ENCODE results near the gene OBSL1.

DNA sequence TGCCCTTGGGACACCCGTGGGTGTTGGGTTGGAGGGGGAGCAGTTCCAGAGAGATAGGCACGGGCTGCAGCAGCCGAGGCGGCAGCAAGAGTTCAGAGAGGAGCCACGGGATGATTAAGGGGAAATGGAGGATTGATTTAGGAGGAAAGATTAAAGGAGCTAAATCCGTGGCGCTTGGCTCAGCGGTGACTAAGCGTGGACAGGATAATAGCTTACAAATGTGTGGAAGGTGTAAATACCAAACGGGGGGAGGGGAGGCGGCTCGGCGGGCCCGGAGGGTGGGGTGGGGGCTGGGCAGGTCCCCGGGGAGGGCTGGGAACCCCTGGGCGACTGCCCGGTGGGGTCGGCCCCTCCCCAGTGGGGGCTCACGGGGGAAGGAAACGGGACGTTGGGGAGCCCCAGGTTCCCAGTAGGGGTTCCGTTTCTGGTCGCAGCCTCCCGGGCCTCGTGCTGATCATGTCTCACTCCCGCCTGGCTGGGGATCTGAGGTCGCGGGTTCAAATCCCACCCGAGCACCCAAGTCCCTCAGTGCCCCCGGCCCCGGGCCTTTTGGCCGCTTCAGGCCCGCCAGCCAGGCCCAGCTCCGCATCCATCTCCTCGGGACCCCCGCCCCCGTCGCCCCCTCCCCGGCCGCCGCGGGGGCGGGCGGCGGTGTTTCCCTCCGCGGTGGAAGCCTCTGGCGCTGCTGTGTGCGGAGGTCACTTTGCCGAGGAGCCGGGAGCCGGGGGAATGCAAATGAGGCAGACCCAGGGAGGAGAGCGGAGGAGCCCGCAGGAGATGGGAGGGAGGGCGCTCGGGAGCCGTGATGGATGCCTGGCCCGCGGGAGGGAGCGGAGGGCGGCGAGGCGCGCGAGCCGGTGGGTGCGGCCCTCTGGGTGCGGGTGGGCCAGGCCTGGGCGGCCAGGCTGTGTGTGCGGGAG is 49.0 kb downstream of the OBSL1 start:
- TF ChIP-seq POLR2AphosphoS5 (IDR thresholded peaks at IDR 0.05; ENCODE audit: borderline replicate concordance, low read depth, low read length) (no peak), EZH2 (IDR thresholded peaks at IDR 0.05) (no peak), FOXP2 (optimal IDR thresholded peaks at IDR 0.05; ENCODE audit: control extremely low read depth, extremely low read length, insufficient read depth) (no peak)

Data from SK-N-MC (cell line).